H1 (cell line): Measurements from ENCODE around the gene MOSMO. TPM values are rescaled to one million over a fixed set of nuclear protein-coding genes. Genes with fewer than 3 reads are reported as not detected.

Experiments used
- EP300 ChIP-seq, 2 experiments: IDR thresholded peaks; 1 replicate in 1 of 2; 2 replicates in 1 of 2; pipeline ENCODE4 v1.6.1; 2011 to 2012; ENCODE audit warnings: low read depth in 2 of 2, low read length in 2 of 2, mild to moderate bottlenecking in 2 of 2, borderline replicate concordance in 1 of 2, inconsistent platforms in 1 of 2, moderate library complexity in 1 of 2
- GTF2F1 ChIP-seq: IDR thresholded peaks from 2 replicates; pipeline ENCODE4 v1.6.1; 2012; ENCODE audit warnings: low read depth, low read length, improper control_type of control experiment, borderline replicate concordance
- JUN ChIP-seq: IDR thresholded peaks from 2 replicates; pipeline ENCODE4 v1.6.1; 2011; ENCODE audit warnings: low read depth, mild to moderate bottlenecking, improper control_type of control experiment, low read length
- KDM4A ChIP-seq: IDR thresholded peaks from one replicate; pipeline ENCODE4 v1.7.1; 2012; ENCODE audit warnings: low read depth, mild to moderate bottlenecking, moderate library complexity, low read length, inconsistent platforms; ENCODE audit not compliant: severe bottlenecking
- NRF1 ChIP-seq: IDR thresholded peaks from 2 replicates; pipeline ENCODE4 v1.6.1; 2011; ENCODE audit warnings: mild to moderate bottlenecking, low read depth, low read length, improper control_type of control experiment
- SIN3A ChIP-seq, 2 experiments: IDR thresholded peaks in 1 of 2; conservative IDR thresholded peaks in 1 of 2; 2 replicates each; pipeline ENCODE4 v1.6.1; 2011 to 2012; ENCODE audit warnings: low read length in 2 of 2, improper control_type of control experiment in 1 of 2, low read depth in 1 of 2, mild to moderate bottlenecking in 1 of 2
- TAF7 ChIP-seq: optimal IDR thresholded peaks from 2 replicates; pipeline ENCODE3; 2011; ENCODE audit warnings: low read depth, mild to moderate bottlenecking, inconsistent platforms, low read length, moderate library complexity, borderline replicate concordance
- TEAD4 ChIP-seq: IDR thresholded peaks from 2 replicates; pipeline ENCODE4 v1.6.1; 2012; ENCODE audit warnings: low read depth, low read length, inconsistent platforms, mixed read lengths
- ZNF274 ChIP-seq: IDR thresholded peaks from 2 replicates; pipeline ENCODE4 v1.7.0; 2012; ENCODE audit warnings: low read length, borderline replicate concordance; ENCODE audit errors: extremely low read depth
- polyA plus RNA-seq, 7 experiments: library from polyadenylated mRNA; depleted of rRNA in 3 of 7; stranded (reverse) in 5 of 7; unstranded in 2 of 7; fragments of >200 nt in 5 of 7; fragments of 200-250 nt in 2 of 7; gene quantifications; 1 replicate in 5 of 7; 2 replicates in 1 of 7; 4 replicates in 1 of 7; pipeline versions ENCODE4 v1.2.1 to v1.2.3, GENCODE V29; 2011 to 2013; ENCODE audit warnings: missing spikeins in 2 of 7, mixed read lengths in 2 of 7
- total RNA-seq: library from RNA; stranded (reverse); fragmentation: NEBNext Ultra II Directional; extraction: Animal tissue kit (Norgen Biotek cat#: 25700); gene quantifications from 2 replicates; pipeline ENCODE4 v1.2.1, GENCODE V29; 2021
- TF ChIP-seq, protein P1 (sequence below): fragments of 300-600 bp; sonication (generic); IDR thresholded peaks from 2 replicates; pipeline ENCODE4 v1.7.1; 2012; ENCODE audit warnings: low read length, moderate library complexity, mild to moderate bottlenecking, inconsistent platforms; ENCODE audit not compliant: insufficient replicate concordance
- TF ChIP-seq, protein P2 (sequence below): IDR thresholded peaks from 2 replicates; pipeline ENCODE4 v1.6.1; 2011; ENCODE audit warnings: low read depth, mild to moderate bottlenecking, low read length; ENCODE audit not compliant: insufficient read depth

MOSMO gene
- total and polyA plus RNA-seq, 2 of the 8 experiments (the other 6 are each of a cell fraction or from before 2014, with no cell fraction given): 8.6 to 14.8 TPM

DNA sequence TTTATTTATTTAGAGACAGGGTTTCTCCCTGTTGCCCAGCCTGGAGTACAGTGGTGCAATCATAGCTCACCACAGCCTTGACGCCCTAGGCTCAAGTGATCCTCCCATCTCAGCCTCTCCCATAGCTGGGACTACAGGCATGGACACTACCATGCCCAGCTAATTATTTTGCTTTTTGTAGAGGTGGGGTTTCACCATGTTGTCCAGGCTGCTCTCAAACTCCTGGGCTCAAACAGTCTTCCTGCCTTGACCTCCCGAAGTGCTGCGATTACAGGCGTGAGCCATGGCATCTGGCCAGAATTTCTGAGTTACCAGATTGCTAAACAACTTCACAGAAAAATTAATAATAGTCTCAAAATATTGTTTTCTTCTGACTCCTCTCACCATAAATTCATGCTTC is 21.7 kb downstream of the MOSMO start (continued):
- TF ChIP-seq, protein P1, sequence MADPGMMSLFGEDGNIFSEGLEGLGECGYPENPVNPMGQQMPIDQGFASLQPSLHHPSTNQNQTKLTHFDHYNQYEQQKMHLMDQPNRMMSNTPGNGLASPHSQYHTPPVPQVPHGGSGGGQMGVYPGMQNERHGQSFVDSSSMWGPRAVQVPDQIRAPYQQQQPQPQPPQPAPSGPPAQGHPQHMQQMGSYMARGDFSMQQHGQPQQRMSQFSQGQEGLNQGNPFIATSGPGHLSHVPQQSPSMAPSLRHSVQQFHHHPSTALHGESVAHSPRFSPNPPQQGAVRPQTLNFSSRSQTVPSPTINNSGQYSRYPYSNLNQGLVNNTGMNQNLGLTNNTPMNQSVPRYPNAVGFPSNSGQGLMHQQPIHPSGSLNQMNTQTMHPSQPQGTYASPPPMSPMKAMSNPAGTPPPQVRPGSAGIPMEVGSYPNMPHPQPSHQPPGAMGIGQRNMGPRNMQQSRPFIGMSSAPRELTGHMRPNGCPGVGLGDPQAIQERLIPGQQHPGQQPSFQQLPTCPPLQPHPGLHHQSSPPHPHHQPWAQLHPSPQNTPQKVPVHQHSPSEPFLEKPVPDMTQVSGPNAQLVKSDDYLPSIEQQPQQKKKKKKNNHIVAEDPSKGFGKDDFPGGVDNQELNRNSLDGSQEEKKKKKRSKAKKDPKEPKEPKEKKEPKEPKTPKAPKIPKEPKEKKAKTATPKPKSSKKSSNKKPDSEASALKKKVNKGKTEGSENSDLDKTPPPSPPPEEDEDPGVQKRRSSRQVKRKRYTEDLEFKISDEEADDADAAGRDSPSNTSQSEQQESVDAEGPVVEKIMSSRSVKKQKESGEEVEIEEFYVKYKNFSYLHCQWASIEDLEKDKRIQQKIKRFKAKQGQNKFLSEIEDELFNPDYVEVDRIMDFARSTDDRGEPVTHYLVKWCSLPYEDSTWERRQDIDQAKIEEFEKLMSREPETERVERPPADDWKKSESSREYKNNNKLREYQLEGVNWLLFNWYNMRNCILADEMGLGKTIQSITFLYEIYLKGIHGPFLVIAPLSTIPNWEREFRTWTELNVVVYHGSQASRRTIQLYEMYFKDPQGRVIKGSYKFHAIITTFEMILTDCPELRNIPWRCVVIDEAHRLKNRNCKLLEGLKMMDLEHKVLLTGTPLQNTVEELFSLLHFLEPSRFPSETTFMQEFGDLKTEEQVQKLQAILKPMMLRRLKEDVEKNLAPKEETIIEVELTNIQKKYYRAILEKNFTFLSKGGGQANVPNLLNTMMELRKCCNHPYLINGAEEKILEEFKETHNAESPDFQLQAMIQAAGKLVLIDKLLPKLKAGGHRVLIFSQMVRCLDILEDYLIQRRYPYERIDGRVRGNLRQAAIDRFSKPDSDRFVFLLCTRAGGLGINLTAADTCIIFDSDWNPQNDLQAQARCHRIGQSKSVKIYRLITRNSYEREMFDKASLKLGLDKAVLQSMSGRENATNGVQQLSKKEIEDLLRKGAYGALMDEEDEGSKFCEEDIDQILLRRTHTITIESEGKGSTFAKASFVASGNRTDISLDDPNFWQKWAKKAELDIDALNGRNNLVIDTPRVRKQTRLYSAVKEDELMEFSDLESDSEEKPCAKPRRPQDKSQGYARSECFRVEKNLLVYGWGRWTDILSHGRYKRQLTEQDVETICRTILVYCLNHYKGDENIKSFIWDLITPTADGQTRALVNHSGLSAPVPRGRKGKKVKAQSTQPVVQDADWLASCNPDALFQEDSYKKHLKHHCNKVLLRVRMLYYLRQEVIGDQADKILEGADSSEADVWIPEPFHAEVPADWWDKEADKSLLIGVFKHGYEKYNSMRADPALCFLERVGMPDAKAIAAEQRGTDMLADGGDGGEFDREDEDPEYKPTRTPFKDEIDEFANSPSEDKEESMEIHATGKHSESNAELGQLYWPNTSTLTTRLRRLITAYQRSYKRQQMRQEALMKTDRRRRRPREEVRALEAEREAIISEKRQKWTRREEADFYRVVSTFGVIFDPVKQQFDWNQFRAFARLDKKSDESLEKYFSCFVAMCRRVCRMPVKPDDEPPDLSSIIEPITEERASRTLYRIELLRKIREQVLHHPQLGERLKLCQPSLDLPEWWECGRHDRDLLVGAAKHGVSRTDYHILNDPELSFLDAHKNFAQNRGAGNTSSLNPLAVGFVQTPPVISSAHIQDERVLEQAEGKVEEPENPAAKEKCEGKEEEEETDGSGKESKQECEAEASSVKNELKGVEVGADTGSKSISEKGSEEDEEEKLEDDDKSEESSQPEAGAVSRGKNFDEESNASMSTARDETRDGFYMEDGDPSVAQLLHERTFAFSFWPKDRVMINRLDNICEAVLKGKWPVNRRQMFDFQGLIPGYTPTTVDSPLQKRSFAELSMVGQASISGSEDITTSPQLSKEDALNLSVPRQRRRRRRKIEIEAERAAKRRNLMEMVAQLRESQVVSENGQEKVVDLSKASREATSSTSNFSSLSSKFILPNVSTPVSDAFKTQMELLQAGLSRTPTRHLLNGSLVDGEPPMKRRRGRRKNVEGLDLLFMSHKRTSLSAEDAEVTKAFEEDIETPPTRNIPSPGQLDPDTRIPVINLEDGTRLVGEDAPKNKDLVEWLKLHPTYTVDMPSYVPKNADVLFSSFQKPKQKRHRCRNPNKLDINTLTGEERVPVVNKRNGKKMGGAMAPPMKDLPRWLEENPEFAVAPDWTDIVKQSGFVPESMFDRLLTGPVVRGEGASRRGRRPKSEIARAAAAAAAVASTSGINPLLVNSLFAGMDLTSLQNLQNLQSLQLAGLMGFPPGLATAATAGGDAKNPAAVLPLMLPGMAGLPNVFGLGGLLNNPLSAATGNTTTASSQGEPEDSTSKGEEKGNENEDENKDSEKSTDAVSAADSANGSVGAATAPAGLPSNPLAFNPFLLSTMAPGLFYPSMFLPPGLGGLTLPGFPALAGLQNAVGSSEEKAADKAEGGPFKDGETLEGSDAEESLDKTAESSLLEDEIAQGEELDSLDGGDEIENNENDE: no peak
- TF ChIP-seq TEAD4: no peak
- no peak for TF ChIP-seq EP300 (IDR thresholded peaks at IDR 0.05; ENCODE audit: borderline replicate concordance in 1 of 2, low read depth in 2 of 2, low read length in 2 of 2)
- TF ChIP-seq, protein P2, sequence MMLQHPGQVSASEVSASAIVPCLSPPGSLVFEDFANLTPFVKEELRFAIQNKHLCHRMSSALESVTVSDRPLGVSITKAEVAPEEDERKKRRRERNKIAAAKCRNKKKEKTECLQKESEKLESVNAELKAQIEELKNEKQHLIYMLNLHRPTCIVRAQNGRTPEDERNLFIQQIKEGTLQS: no peak
- no peak for TF ChIP-seq JUN
- no peak for TF ChIP-seq ZNF274
- no peak for TF ChIP-seq GTF2F1
- no peak for TF ChIP-seq SIN3A (conservative IDR thresholded peaks at IDR 0.05 in 1 of 2, IDR thresholded peaks at IDR 0.05 in 1 of 2; ENCODE audit: low read depth in 1 of 2, low read length in 2 of 2)
- no peak for TF ChIP-seq KDM4A
- TF ChIP-seq TAF7: no peak
- no peak for TF ChIP-seq NRF1
